SK-N-SH treated with all-trans-retinoic acid at 6 μM for 48 hours (cell line): ENCODE measurements around the gene MCM5.

Experiments
- ATAC-seq: fragments of 200-7000 bp; cut with Tn5 transposase; 3 replicates; pipeline ENCODE4 v1.9.1; 2020; ENCODE audit warnings: mild to moderate bottlenecking, moderate library complexity
- ARNTL ChIP-seq: fragments of 450-650 bp; formaldehyde crosslinking; IDR thresholded peaks from 2 replicates; pipeline ENCODE4 v1.5.0; 2020; ENCODE audit warnings: low read depth, mild to moderate bottlenecking, moderate library complexity, borderline replicate concordance
- CSDC2 ChIP-seq: fragments of 250-450 bp; sonication (Bioruptor Pico); IDR thresholded peaks from 2 replicates; pipeline ENCODE4 v1.5.0; 2020; ENCODE audit warnings: mild to moderate bottlenecking, moderate library complexity
- ESRRG ChIP-seq: fragments of 250-450 bp; sonication (Bioruptor Pico); IDR thresholded peaks from 2 replicates; pipeline ENCODE4 v1.6.1; 2021; ENCODE audit warnings: mild to moderate bottlenecking
- GLIS3 ChIP-seq: fragments of 250-450 bp; sonication (Bioruptor Pico); IDR thresholded peaks from 2 replicates; pipeline ENCODE4 v1.5.0; 2020; ENCODE audit warnings: mild to moderate bottlenecking, moderate library complexity
- ISL1 ChIP-seq: fragments of 250-450 bp; sonication (Bioruptor Pico); IDR thresholded peaks from 2 replicates; pipeline ENCODE4 v2.1.2; 2022; ENCODE audit warnings: mild to moderate bottlenecking, moderate library complexity
- OSR1 ChIP-seq: fragments of 250-450 bp; sonication (Bioruptor Pico); IDR thresholded peaks from 2 replicates; pipeline ENCODE4 v1.8.0; 2022; ENCODE audit warnings: moderate library complexity, mild to moderate bottlenecking, inconsistent platforms
- PPARA ChIP-seq: fragments of 250-450 bp; sonication (Bioruptor Pico); IDR thresholded peaks from 2 replicates; pipeline ENCODE4 v1.5.0; 2020; ENCODE audit warnings: mild to moderate bottlenecking, borderline replicate concordance
- RARB ChIP-seq: fragments of 250-450 bp; sonication (Bioruptor Pico); IDR thresholded peaks from 2 replicates; pipeline ENCODE4 v1.8.0; 2021; ENCODE audit warnings: mild to moderate bottlenecking, moderate library complexity
- SNAI2 ChIP-seq: fragments of 250-450 bp; sonication (Bioruptor Pico); IDR thresholded peaks from 2 replicates; pipeline ENCODE4 v1.5.0; 2020; ENCODE audit warnings: mild to moderate bottlenecking, moderate library complexity
- TCF4 ChIP-seq: fragments of 250-450 bp; sonication (Bioruptor Pico); IDR thresholded peaks from 2 replicates; pipeline ENCODE4 v1.8.0; 2021; ENCODE audit warnings: mild to moderate bottlenecking, moderate library complexity, borderline replicate concordance
- TOX ChIP-seq: fragments of 250-450 bp; sonication (Bioruptor Pico); IDR thresholded peaks from 2 replicates; pipeline ENCODE4 v1.8.0; 2021; ENCODE audit warnings: mild to moderate bottlenecking, moderate library complexity, borderline replicate concordance
- ZFP30 ChIP-seq: fragments of 450-650 bp; formaldehyde crosslinking; IDR thresholded peaks from 2 replicates; pipeline ENCODE4 v1.5.0; 2022; ENCODE audit warnings: mild to moderate bottlenecking, moderate library complexity
- ZNF565 ChIP-seq: fragments of 450-650 bp; formaldehyde crosslinking; conservative IDR thresholded peaks from 2 replicates; pipeline ENCODE4 v1.5.0; 2020; ENCODE audit warnings: low read depth, mild to moderate bottlenecking, moderate library complexity
- ZNF70 ChIP-seq: fragments of 450-650 bp; formaldehyde crosslinking; IDR thresholded peaks from 2 replicates; pipeline ENCODE4 v1.5.0; 2020; ENCODE audit warnings: mild to moderate bottlenecking, moderate library complexity
- ZNF8 ChIP-seq: fragments of 450-650 bp; formaldehyde crosslinking; IDR thresholded peaks from 2 replicates; pipeline ENCODE4 v1.5.0; 2020; ENCODE audit warnings: mild to moderate bottlenecking, moderate library complexity
- TF ChIP-seq, protein P1 (sequence below): fragments of 250-450 bp; sonication (Bioruptor Pico); IDR thresholded peaks from 2 replicates; pipeline ENCODE4 v1.5.1; 2021; ENCODE audit warnings: mild to moderate bottlenecking, moderate library complexity
- TF ChIP-seq, protein P2 (sequence below): fragments of 250-450 bp; sonication (Bioruptor Pico); IDR thresholded peaks from 2 replicates; pipeline ENCODE4 v1.8.0; 2020; ENCODE audit warnings: mild to moderate bottlenecking, moderate library complexity, borderline replicate concordance
- TF ChIP-seq, protein P3 (sequence below): fragments of 250-450 bp; sonication (Bioruptor Pico); IDR thresholded peaks from 2 replicates; pipeline ENCODE4 v1.5.0; 2020; ENCODE audit warnings: mild to moderate bottlenecking, moderate library complexity
- TF ChIP-seq, protein P4 (sequence below): fragments of 250-450 bp; sonication (Bioruptor Pico); IDR thresholded peaks from 2 replicates; pipeline ENCODE4 v1.8.0; 2021; ENCODE audit warnings: low read depth, mild to moderate bottlenecking, moderate library complexity, borderline replicate concordance

MCM5 gene

DNA sequence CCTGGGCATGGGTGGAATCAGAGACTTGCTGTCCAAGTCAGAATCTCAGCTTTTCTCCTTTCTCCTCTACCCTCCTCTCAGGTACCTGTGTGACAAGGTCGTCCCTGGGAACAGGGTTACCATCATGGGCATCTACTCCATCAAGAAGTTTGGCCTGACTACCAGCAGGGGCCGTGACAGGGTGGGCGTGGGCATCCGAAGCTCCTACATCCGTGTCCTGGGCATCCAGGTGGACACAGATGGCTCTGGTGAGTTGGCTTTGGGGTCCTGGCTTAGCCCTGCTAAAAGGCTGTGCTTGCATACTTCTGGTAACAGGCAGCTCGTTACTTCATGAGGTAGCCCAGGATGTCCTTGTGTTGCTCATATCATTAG, 10.7 kb downstream of the MCM5 start (continued):
- no peak for TF ChIP-seq TOX (CRISPR knock-in tag)

DNA sequence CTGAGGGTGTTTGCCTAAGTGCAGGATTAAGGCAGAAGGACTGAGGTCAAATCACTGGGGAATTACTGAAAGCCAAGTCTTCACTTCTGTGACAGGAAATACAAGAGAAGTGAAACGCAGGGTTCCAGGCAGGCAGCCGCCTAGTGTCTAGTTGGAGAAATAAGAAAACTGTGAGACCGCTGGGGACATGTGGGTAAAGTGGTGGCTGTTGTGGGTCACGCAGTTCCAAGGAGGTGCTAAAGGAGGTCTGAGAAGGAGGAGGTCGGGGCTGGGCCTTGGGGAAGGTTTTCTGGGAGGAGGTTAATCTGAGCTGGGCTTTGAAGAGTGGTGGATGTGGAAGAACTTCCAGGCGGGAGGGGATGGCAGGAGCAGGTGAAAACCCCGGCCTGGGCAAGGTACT, 11.2 kb downstream of the MCM5 start:
- no peak for ATAC-seq
- TF ChIP-seq TOX (CRISPR knock-in tag) (no peak), ZNF70 (no peak), CSDC2 (CRISPR knock-in tag) (no peak), ESRRG (CRISPR knock-in tag) (no peak), ISL1 (CRISPR knock-in tag) (no peak), SNAI2 (CRISPR knock-in tag) (no peak), ZNF8 (CRISPR knock-in tag) (no peak), OSR1 (CRISPR knock-in tag) (no peak), TCF4 (CRISPR knock-in tag) (no peak), ARNTL (CRISPR knock-in tag) (no peak), GLIS3 (CRISPR knock-in tag) (no peak), RARB (no peak), ZNF565 (CRISPR knock-in tag) (no peak), PPARA (CRISPR knock-in tag) (no peak)
- TF ChIP-seq, protein P1, sequence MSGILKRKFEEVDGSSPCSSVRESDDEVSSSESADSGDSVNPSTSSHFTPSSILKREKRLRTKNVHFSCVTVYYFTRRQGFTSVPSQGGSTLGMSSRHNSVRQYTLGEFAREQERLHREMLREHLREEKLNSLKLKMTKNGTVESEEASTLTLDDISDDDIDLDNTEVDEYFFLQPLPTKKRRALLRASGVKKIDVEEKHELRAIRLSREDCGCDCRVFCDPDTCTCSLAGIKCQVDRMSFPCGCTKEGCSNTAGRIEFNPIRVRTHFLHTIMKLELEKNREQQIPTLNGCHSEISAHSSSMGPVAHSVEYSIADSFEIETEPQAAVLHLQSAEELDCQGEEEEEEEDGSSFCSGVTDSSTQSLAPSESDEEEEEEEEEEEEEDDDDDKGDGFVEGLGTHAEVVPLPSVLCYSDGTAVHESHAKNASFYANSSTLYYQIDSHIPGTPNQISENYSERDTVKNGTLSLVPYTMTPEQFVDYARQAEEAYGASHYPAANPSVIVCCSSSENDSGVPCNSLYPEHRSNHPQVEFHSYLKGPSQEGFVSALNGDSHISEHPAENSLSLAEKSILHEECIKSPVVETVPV (CRISPR knock-in tag): no peak
- TF ChIP-seq, protein P2, sequence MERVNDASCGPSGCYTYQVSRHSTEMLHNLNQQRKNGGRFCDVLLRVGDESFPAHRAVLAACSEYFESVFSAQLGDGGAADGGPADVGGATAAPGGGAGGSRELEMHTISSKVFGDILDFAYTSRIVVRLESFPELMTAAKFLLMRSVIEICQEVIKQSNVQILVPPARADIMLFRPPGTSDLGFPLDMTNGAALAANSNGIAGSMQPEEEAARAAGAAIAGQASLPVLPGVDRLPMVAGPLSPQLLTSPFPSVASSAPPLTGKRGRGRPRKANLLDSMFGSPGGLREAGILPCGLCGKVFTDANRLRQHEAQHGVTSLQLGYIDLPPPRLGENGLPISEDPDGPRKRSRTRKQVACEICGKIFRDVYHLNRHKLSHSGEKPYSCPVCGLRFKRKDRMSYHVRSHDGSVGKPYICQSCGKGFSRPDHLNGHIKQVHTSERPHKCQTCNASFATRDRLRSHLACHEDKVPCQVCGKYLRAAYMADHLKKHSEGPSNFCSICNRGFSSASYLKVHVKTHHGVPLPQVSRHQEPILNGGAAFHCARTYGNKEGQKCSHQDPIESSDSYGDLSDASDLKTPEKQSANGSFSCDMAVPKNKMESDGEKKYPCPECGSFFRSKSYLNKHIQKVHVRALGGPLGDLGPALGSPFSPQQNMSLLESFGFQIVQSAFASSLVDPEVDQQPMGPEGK (CRISPR knock-in tag): no peak
- TF ChIP-seq, all 23 proteins: peak for 0

DNA sequence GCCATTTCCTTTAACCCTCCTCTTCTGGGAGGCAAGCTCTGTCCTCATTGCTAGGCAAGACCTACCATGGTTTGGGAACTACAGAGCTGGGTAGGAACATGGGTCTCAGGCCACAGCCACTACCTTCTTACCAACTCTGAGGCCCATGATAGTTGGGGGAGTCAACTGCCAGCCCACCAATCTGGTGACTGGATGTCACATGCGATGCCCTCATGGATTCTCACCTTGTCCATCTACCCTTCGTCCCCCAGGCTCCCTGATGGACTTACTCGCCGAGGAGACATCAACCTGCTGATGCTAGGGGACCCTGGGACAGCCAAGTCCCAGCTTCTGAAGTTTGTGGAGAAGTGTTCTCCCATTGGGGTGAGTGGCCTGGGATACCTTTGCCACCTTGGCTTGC, 13.7 kb downstream of the MCM5 start:
- no peak for TF ChIP-seq ZFP30 (CRISPR knock-in tag)
- TF ChIP-seq, protein P3, sequence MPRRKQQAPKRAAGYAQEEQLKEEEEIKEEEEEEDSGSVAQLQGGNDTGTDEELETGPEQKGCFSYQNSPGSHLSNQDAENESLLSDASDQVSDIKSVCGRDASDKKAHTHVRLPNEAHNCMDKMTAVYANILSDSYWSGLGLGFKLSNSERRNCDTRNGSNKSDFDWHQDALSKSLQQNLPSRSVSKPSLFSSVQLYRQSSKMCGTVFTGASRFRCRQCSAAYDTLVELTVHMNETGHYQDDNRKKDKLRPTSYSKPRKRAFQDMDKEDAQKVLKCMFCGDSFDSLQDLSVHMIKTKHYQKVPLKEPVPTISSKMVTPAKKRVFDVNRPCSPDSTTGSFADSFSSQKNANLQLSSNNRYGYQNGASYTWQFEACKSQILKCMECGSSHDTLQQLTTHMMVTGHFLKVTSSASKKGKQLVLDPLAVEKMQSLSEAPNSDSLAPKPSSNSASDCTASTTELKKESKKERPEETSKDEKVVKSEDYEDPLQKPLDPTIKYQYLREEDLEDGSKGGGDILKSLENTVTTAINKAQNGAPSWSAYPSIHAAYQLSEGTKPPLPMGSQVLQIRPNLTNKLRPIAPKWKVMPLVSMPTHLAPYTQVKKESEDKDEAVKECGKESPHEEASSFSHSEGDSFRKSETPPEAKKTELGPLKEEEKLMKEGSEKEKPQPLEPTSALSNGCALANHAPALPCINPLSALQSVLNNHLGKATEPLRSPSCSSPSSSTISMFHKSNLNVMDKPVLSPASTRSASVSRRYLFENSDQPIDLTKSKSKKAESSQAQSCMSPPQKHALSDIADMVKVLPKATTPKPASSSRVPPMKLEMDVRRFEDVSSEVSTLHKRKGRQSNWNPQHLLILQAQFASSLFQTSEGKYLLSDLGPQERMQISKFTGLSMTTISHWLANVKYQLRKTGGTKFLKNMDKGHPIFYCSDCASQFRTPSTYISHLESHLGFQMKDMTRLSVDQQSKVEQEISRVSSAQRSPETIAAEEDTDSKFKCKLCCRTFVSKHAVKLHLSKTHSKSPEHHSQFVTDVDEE (CRISPR knock-in tag): no peak
- TF ChIP-seq, protein P4, sequence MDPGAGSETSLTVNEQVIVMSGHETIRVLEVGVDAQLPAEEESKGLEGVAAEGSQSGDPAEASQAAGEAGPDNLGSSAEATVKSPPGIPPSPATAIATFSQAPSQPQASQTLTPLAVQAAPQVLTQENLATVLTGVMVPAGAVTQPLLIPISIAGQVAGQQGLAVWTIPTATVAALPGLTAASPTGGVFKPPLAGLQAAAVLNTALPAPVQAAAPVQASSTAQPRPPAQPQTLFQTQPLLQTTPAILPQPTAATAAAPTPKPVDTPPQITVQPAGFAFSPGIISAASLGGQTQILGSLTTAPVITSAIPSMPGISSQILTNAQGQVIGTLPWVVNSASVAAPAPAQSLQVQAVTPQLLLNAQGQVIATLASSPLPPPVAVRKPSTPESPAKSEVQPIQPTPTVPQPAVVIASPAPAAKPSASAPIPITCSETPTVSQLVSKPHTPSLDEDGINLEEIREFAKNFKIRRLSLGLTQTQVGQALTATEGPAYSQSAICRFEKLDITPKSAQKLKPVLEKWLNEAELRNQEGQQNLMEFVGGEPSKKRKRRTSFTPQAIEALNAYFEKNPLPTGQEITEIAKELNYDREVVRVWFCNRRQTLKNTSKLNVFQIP (CRISPR knock-in tag): no peak
- no peak for TF ChIP-seq CSDC2 (CRISPR knock-in tag)
- TF ChIP-seq SNAI2 (CRISPR knock-in tag): no peak
- TF ChIP-seq RARB: no peak
- no peak for ATAC-seq

DNA sequence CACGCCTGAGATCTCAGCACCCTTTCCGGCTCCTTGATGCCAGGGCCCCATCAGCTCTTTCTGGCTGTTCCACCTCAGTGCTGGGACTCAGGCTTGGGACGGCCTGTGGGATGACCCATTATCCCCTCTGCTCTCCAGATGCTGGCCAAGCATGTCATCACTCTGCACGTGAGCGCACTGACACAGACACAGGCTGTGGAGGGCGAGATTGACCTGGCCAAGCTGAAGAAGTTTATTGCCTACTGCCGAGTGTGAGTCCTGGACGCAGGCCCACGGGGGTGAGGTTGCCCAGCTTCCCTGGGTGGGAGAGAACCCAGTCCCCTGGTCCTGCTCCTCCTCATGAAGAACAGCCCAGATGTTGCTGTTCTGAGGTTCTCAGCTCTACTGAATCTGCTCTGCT, 17.7 kb downstream of the MCM5 start:
- no peak for ATAC-seq
- TF ChIP-seq ESRRG (CRISPR knock-in tag): no peak
- TF ChIP-seq, protein P2 (CRISPR knock-in tag): no peak
- TF ChIP-seq GLIS3 (CRISPR knock-in tag): no peak
- TF ChIP-seq CSDC2 (CRISPR knock-in tag): no peak
- TF ChIP-seq ZFP30 (CRISPR knock-in tag): no peak
